Measurements from ENCODE around the gene PIP5K1B. TPM values are rescaled to one million over a fixed set of nuclear protein-coding genes. Genes with fewer than 3 reads are reported as not detected.

The PIP5K1B gene
- total and polyA plus RNA-seq, 2 of the 13 experiments (the other 11 are each of a cell fraction or from before 2014, with no cell fraction given) = 15.8 to 17.5 TPM

DNA sequence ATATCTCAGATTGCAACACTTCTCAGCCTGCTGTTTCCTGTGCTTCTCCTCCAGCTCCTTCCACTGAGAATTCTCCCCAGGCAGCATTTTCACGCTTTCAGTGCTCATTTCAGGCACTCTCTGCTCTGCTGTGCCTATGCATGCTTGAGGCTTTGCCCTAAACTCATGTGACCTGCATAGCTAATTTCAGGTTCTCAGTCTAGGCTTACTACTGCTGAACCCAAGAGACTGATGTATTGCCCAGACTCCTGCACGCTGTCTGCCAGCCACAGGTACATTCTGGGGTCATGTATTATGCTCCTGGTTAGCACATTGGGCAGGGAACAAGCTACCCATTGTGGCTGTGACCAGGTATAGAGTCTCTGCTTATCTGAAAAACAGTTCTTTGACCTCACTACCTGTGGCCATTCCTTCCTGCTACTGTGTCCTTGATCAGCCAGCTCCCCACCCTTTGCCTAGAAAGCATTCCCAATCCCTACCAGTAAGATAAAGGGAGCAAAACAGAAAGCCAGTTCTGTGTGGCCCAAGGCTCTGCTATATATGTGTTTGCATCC, 34.7 kb downstream of the PIP5K1B start (continued):
- TF ChIP-seq, protein P1, sequence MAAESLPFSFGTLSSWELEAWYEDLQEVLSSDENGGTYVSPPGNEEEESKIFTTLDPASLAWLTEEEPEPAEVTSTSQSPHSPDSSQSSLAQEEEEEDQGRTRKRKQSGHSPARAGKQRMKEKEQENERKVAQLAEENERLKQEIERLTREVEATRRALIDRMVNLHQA (CRISPR knock-in tag; IDR thresholded peaks at IDR 0.05) = no peak
- TF ChIP-seq MAF1 (CRISPR knock-in tag; IDR thresholded peaks at IDR 0.05; ENCODE audit: borderline replicate concordance) = no peak
- no peak for TF ChIP-seq ZBTB7A (CRISPR knock-in tag; IDR thresholded peaks at IDR 0.05)
- no peak for TF ChIP-seq SCMH1 (CRISPR knock-in tag; IDR thresholded peaks at IDR 0.05; ENCODE audit: borderline replicate concordance)
- no peak for TF ChIP-seq ZNF839 (CRISPR knock-in tag; IDR thresholded peaks at IDR 0.05; ENCODE audit: borderline replicate concordance)
- TF ChIP-seq ZNF121 (CRISPR knock-in tag; IDR thresholded peaks at IDR 0.05) = peak; percentile 67
- no peak for TF ChIP-seq MTF2 (CRISPR knock-in tag; IDR thresholded peaks at IDR 0.05; ENCODE audit: borderline replicate concordance)
- TF ChIP-seq ZZZ3 (CRISPR knock-in tag; IDR thresholded peaks at IDR 0.05; ENCODE audit: borderline replicate concordance) = no peak
- TF ChIP-seq ZNF329 (CRISPR knock-in tag; IDR thresholded peaks at IDR 0.05; ENCODE audit: low read depth) = no peak
- TF ChIP-seq POLR2AphosphoS5 (IDR thresholded peaks at IDR 0.05; ENCODE audit: low read depth, low read length) = no peak
- no peak for TF ChIP-seq ZNF816 (CRISPR knock-in tag; IDR thresholded peaks at IDR 0.05; ENCODE audit: borderline replicate concordance)
- no peak for TF ChIP-seq HCFC1 (IDR thresholded peaks at IDR 0.05; ENCODE audit: low read depth, low read length)
- TF ChIP-seq, protein P2, sequence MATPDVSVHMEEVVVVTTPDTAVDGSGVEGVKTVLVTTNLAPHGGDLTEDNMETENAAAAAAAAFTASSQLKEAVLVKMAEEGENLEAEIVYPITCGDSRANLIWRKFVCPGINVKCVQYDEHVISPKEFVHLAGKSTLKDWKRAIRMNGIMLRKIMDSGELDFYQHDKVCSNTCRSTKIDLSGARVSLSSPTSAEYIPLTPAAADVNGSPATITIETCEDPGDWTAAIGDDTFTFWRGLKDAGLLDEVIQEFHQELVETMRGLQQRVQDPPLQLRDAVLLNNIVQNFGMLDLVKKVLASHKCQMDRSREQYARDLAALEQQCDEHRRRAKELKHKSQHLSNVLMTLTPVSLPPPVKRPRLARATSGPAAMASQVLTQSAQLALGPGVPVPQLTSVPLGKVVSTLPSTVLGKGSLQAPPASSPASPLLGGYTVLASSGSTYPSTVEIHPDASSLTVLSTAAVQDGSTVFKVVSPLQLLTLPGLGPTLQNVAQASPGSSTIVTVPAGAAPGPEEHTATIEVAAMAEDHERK (CRISPR knock-in tag; IDR thresholded peaks at IDR 0.05; ENCODE audit: low read depth) = no peak
- no peak for TF ChIP-seq ARID2 (CRISPR knock-in tag; IDR thresholded peaks at IDR 0.05; ENCODE audit: borderline replicate concordance)
- peak; percentile 88 for TF ChIP-seq FOXO1 (CRISPR knock-in tag; IDR thresholded peaks at IDR 0.05)
- TF ChIP-seq HNF4A (CRISPR knock-in tag; IDR thresholded peaks at IDR 0.05) = peak; percentile 76
- no peak for TF ChIP-seq ZNF878 (CRISPR knock-in tag; IDR thresholded peaks at IDR 0.05)
- TF ChIP-seq, protein P3, sequence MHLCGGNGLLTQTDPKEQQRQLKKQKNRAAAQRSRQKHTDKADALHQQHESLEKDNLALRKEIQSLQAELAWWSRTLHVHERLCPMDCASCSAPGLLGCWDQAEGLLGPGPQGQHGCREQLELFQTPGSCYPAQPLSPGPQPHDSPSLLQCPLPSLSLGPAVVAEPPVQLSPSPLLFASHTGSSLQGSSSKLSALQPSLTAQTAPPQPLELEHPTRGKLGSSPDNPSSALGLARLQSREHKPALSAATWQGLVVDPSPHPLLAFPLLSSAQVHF (CRISPR knock-in tag; IDR thresholded peaks at IDR 0.05) = no peak
- no peak for TF ChIP-seq GPN1 (CRISPR knock-in tag; IDR thresholded peaks at IDR 0.05; ENCODE audit: borderline replicate concordance)
- TF ChIP-seq, protein P4, sequence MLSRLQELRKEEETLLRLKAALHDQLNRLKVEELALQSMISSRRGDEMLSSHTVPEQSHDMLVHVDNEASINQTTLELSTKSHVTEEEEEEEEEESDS (CRISPR knock-in tag; IDR thresholded peaks at IDR 0.05; ENCODE audit: borderline replicate concordance) = no peak
- TF ChIP-seq, protein P5, sequence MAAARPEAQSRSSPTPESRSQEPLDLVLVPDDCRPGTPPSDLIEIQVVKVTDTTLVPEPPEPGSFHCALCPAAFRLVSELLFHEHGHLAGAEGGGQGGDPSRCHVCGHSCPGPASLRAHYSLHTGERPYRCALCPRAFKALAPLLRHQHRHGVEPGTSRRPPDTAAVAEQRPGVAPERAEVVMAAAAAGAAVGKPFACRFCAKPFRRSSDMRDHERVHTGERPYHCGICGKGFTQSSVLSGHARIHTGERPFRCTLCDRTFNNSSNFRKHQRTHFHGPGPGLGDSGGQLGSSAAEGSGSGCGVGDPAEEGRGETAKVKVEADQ (CRISPR knock-in tag; IDR thresholded peaks at IDR 0.05; ENCODE audit: borderline replicate concordance) = peak; percentile 72; the same call in 1 of the 2 replicates
- TF ChIP-seq RARG (CRISPR knock-in tag; IDR thresholded peaks at IDR 0.05; ENCODE audit: low read depth) = no peak
- TF ChIP-seq, protein P6, sequence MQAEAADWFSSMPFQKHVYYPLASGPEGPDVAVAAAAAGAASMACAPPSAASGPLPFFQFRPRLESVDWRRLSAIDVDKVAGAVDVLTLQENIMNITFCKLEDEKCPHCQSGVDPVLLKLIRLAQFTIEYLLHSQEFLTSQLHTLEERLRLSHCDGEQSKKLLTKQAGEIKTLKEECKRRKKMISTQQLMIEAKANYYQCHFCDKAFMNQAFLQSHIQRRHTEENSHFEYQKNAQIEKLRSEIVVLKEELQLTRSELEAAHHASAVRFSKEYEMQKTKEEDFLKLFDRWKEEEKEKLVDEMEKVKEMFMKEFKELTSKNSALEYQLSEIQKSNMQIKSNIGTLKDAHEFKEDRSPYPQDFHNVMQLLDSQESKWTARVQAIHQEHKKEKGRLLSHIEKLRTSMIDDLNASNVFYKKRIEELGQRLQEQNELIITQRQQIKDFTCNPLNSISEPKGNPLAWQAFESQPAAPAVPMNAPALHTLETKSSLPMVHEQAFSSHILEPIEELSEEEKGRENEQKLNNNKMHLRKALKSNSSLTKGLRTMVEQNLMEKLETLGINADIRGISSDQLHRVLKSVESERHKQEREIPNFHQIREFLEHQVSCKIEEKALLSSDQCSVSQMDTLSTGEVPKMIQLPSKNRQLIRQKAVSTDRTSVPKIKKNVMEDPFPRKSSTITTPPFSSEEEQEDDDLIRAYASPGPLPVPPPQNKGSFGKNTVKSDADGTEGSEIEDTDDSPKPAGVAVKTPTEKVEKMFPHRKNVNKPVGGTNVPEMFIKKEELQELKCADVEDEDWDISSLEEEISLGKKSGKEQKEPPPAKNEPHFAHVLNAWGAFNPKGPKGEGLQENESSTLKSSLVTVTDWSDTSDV (CRISPR knock-in tag; IDR thresholded peaks at IDR 0.05) = no peak
- no peak for TF ChIP-seq SKI (IDR thresholded peaks at IDR 0.05; ENCODE audit: partially characterized antibody)
